K562 treated with DMSO at 1 percent for 48 hours (cell line): ENCODE data around the gene CNTN3. TPM values are rescaled to one million over a fixed set of nuclear protein-coding genes. Genes with fewer than 3 reads are reported as not detected.

Experiments used
- total RNA-seq: library from RNA; unstranded; fragments of 300-600 nt; gene quantifications from 2 replicates; pipeline ENCODE4 v1.2.3, GENCODE V29; 2022; ENCODE audit warnings: low replicate concordance; ENCODE audit errors: extremely low read depth

CNTN3 gene
- not detected in 2 replicates for total RNA-seq

GRCh38 chr3:74614107-74614967 lies at the start of gene CNTN3:
CNTN3 (minus strand) TSS chr3:74614659; CDS start chr3:74521112, 93,547 bp downstream.

